Measurements from ENCODE around the gene ANKMY2.

Gene ANKMY2

DNA sequence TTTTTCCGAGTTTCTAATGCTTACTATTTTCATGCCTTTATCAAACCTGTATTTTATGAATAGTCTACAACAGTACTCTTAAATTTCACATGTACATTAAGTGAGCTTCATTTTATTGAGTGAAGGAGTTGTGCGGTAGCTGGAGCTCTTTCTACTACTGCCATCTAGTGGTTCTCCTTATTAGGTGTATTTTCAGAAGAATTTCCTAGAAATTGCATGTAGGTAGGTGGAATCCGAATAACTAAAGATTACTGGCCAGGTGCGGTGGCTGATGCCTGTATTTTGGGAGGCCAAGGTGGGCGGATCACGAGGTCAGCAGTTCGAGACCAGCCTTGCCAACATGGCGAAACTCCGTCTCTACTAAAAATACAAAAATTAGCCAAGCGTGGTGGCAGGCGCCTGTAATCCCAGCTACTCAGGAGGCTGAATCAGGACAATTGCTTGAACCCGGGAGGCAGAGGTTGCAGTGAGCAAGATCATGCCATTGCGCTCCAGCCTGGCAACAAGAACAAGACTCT, 80.6 kb downstream of the ANKMY2 start:
- DNase-seq: peak; percentile 70

- DNase-seq: no peak
Measured at GRCh38 chr7:16564023-16564380, 81.6 kb downstream of the ANKMY2 start.

DNA sequence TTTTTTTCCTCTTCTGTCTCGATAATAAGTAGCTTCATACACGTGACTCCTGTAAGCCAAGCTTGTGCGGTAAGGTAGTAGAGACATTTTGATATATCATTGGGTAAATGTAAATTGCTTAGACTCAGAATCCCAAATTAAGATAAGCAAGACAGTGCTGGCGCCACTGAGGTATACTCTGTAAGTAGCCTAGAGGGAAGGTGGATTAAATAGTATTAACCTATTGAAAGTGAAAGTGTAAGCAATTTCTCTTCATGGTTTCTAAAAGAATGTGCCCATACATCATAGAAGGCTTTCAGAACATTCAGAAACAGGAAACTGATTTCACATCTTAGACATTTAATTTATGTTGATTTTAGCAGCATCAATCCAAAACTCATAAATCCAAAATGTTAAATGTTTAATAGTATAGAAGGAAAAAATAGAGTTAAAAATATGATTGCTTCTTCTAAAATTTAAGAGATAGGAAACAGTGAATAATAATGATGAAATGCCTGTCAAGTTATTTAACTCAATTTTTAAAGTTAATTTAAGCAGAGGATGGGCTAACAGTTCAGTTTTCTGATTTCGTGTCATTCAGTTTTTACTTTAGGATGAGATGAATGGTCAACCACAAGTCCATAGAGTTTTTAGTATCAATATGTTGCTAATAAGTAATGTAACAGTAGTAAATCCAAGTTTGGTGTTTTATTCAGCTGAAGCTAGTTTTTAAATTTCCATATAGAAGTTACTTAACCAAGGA, 82.1 kb downstream of the ANKMY2 start:
- no peak for DNase-seq

DNA sequence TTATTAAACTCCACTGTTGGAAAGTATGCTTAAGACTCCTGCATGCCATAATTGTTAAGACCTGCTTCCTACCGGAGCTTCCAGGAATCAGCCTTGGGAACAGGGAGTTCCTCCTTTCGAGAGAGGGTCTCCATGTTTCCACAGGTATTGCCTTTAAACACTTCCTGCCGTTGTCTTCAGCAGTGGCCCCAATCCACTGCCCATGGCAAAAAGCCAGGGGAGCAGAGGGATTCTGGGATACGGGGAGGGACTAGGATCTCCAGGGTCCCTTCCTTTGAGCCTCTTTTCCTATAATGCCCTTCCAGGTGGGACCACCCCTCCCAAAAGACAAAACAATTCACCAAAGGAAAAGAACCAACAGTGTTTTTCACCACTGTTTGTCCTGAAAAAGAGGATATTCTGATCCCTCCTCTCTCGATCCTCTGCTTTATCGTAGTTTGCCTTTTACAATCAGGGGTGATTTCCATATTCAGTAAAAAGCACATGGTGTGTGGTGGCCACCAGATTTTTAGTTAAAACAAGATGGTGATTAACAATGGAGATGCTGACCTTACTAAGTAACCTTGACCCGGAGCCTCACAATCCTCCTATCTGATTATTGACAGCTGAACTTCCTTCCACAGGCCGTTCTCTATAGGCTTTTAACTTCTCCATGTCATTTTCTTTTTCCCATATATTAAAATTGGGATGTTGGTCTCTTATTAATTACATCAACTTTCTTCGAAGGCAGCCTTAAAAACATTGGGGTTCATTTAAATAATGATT, 82.9 kb downstream of the ANKMY2 start:
- no peak for DNase-seq

- no peak for DNase-seq
Measured at GRCh38 chr7:16561943-16562342, 83.6 kb downstream of the ANKMY2 start.

GRCh38 chr7:16559497-16560179, 85.9 kb downstream of the ANKMY2 start:
- no peak for DNase-seq

DNA sequence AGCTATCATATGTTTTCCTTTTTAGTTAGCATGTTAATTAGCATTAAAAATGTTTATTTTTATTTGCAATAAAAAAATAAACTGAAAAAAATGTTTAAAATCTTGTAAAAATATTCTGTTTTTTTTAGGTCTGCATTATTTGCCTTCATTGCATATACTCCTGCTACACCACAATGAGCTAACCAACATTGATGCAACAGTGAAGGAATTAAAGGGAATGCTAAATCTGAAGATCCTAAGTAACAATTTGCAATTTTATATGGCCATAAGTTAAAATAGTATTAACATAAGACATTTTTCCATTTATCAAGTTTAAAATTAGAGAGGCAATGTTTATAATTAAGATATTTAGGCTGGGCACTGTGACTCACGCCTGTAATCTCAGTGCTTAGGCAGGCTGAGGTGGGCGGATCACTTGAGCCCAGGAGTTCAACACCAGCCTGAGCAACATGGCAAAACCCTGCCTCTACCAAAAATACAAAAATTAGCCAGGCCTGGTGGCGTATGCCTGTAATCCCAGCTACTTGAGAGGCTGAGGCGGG, 86.7 kb downstream of the ANKMY2 start:
- no peak for DNase-seq

DNA sequence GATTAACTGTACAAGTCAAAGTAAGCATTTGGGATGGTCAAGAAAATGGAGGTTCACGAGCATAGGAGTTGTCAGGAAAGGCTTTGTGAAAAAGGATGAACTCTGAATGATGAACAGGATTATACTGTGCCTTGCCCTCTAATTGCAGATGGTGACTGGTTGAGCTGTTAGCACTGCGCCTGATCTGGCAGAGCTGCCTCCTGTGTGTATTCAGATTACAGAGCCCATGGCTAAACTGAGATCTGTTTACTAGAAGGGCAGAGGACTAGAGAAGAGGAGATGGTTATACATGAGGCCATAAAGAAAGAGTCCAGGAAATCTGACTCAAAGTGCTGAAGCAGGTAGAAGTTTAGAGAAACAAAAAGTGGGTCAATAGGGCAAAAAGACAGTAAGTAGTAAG, 89.2 kb downstream of the ANKMY2 start:
- no peak for DNase-seq

DNA sequence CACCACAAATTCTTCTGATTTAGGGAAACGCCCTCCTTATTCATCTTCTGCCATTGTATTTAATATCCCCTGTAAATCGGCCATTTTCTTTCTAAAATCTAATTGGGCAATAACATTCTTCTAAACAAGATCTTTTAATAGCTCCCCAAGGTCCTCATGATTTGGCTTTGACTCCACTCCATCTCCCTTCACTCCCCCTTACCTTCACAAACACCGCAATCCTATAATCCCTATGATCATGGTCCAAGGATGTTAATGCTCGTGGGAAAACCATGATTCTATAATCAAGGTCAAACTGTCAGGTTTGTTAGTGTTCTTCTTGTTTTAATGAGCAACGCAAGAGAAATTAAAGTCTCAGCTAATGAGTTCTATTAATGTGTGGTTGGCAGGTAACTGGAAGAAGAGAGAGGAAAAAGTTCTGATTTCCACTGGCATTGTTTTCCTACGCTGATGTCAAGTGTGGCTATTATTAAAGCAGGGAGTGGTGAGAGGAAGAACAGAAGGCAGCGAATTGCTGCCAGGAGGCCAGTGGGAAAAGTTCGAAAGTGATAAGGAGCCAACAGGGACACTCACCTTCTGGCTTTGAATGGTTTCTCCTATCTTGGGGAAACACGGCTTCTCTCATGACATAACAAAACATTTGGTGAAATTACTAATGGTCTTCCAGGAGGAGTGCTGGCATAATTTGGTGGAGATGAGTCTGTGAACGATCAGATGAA, 90.9 kb downstream of the ANKMY2 start:
- DNase-seq: no peak

- DNase-seq: no peak
Measured at GRCh38 chr7:16550671-16551070, 94.9 kb downstream of the ANKMY2 start.

Data from midbrain (tissue), 1 donor.